Gastroesophageal sphincter (tissue), 3 donors: ENCODE results near the gene APOOL.

Experiments
- EP300 ChIP-seq: sonication (generic); formaldehyde crosslinking; IDR thresholded peaks from one replicate; pipeline ENCODE4 v1.6.1; 2017; ENCODE audit warnings: antibody characterized with exemption, mild to moderate bottlenecking
- POLR2A ChIP-seq, 2 donors: fragments of 450-650 bp; IDR thresholded peaks; one replicate each; pipeline ENCODE4 v1.6.1; 2017; ENCODE audit warnings: antibody characterized with exemption in 2 of 2, mild to moderate bottlenecking in 2 of 2, moderate library complexity in 1 of 2
- POLR2AphosphoS5 ChIP-seq: sonication (generic); formaldehyde crosslinking; IDR thresholded peaks from one replicate; pipeline ENCODE4 v1.6.1; 2017; ENCODE audit warnings: antibody characterized with exemption
- TF ChIP-seq, protein P1 (sequence below), 4 experiments: fragments of 200-600 bp in 2 of 4; fragments of 450-650 bp in 2 of 4; sonication (generic) in 1 of 4; IDR thresholded peaks; one replicate each; pipeline ENCODE4 v1.5.1; 2017 to 2019; ENCODE audit warnings: antibody characterized with exemption in 4 of 4, mild to moderate bottlenecking in 2 of 4, moderate library complexity in 2 of 4

DNA sequence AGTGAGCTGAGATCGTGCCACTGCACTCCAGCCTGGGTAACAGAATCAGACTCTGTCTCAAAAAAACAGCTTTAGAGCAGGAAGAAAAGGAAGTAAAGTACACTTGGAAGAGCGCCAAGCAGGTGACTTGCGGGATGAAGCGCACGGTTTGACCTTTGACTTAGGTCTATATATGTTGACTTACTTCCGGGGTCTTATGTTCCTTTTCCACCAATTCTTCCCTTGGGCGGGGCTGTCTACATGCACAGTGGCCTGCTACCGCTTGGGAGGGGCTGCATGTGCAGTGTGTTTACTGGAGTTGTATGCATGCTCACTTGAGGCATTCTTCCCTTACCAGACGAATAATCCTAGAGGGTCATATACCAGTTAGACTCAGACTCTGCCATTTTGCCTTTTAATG lies 108.6 kb downstream of the APOOL start:
- TF ChIP-seq POLR2A (IDR thresholded peaks at IDR 0.05) (no peak), POLR2AphosphoS5 (no peak), EP300 (no peak)
- TF ChIP-seq, protein P1, sequence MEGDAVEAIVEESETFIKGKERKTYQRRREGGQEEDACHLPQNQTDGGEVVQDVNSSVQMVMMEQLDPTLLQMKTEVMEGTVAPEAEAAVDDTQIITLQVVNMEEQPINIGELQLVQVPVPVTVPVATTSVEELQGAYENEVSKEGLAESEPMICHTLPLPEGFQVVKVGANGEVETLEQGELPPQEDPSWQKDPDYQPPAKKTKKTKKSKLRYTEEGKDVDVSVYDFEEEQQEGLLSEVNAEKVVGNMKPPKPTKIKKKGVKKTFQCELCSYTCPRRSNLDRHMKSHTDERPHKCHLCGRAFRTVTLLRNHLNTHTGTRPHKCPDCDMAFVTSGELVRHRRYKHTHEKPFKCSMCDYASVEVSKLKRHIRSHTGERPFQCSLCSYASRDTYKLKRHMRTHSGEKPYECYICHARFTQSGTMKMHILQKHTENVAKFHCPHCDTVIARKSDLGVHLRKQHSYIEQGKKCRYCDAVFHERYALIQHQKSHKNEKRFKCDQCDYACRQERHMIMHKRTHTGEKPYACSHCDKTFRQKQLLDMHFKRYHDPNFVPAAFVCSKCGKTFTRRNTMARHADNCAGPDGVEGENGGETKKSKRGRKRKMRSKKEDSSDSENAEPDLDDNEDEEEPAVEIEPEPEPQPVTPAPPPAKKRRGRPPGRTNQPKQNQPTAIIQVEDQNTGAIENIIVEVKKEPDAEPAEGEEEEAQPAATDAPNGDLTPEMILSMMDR (IDR thresholded peaks at IDR 0.05) = no peak
